GM12872 (cell line): ENCODE measurements around the gene QSOX1.

Source experiments
- TF ChIP-seq, protein P1 (sequence below): IDR thresholded peaks from 3 replicates; pipeline ENCODE4 v1.5.1; 2011; ENCODE audit warnings: low read depth, mild to moderate bottlenecking, low read length, moderate library complexity; ENCODE audit not compliant: insufficient read depth

QSOX1 gene, protein sequence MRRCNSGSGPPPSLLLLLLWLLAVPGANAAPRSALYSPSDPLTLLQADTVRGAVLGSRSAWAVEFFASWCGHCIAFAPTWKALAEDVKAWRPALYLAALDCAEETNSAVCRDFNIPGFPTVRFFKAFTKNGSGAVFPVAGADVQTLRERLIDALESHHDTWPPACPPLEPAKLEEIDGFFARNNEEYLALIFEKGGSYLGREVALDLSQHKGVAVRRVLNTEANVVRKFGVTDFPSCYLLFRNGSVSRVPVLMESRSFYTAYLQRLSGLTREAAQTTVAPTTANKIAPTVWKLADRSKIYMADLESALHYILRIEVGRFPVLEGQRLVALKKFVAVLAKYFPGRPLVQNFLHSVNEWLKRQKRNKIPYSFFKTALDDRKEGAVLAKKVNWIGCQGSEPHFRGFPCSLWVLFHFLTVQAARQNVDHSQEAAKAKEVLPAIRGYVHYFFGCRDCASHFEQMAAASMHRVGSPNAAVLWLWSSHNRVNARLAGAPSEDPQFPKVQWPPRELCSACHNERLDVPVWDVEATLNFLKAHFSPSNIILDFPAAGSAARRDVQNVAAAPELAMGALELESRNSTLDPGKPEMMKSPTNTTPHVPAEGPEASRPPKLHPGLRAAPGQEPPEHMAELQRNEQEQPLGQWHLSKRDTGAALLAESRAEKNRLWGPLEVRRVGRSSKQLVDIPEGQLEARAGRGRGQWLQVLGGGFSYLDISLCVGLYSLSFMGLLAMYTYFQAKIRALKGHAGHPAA

DNA sequence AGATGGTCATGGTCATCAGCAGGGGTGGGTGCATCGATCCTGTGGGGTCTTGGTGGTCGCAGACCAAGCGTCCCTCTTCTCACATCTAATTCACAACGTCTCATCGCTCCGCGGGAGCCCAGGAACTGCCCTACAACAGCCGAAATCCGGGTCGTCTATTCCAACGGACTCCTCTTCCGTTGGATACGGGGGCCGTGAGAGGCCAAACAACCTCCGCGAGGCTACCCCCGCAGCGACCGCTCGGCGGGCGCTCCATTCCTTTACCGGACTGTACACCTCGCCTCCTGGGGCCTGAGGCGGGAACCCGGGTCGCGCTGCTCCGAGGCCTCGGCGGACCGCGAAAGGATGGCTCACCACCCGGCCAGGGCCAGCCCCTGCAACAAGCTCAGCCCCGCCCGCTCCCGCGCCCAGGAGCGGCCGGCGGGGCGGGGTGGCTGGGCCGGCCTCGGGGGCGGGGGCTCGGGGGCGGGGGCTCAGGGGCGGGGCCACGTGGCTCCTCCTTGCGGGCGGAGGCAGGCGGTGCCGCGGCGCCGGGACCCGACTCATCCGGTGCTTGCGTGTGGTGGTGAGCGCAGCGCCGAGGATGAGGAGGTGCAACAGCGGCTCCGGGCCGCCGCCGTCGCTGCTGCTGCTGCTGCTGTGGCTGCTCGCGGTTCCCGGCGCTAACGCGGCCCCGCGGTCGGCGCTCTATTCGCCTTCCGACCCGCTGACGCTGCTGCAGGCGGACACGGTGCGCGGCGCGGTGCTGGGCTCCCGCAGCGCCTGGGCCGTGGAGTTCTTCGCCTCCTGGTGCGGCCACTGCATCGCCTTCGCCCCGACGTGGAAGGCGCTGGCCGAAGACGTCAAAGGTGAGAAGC, at the start of gene QSOX1:
QSOX1 (plus strand) TSS at position 545 of the 857 bp plus-strand sequence; CDS start at position 584, 39 bp downstream.
- TF ChIP-seq, protein P1, sequence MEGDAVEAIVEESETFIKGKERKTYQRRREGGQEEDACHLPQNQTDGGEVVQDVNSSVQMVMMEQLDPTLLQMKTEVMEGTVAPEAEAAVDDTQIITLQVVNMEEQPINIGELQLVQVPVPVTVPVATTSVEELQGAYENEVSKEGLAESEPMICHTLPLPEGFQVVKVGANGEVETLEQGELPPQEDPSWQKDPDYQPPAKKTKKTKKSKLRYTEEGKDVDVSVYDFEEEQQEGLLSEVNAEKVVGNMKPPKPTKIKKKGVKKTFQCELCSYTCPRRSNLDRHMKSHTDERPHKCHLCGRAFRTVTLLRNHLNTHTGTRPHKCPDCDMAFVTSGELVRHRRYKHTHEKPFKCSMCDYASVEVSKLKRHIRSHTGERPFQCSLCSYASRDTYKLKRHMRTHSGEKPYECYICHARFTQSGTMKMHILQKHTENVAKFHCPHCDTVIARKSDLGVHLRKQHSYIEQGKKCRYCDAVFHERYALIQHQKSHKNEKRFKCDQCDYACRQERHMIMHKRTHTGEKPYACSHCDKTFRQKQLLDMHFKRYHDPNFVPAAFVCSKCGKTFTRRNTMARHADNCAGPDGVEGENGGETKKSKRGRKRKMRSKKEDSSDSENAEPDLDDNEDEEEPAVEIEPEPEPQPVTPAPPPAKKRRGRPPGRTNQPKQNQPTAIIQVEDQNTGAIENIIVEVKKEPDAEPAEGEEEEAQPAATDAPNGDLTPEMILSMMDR: no peak

DNA sequence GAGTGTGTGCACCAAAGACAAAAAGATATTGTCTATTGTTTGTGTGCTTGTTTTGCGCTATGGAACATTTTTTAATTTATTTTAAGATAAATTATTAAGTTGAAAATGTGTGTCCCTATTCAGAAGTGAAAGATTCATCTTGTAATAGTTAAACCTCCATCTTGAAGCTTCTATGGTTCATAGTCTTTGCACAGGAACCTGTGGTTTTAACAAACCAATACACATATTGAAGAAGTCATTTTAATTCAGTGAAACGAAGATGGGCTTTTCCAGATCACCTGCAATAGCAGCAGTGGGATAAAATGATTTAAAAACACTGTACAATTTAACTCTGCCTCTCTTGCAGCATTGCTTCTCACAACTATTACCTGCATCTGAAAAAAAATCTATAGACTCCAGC, 42.6 kb upstream of the QSOX1 start:
- TF ChIP-seq, protein P1: no peak

DNA sequence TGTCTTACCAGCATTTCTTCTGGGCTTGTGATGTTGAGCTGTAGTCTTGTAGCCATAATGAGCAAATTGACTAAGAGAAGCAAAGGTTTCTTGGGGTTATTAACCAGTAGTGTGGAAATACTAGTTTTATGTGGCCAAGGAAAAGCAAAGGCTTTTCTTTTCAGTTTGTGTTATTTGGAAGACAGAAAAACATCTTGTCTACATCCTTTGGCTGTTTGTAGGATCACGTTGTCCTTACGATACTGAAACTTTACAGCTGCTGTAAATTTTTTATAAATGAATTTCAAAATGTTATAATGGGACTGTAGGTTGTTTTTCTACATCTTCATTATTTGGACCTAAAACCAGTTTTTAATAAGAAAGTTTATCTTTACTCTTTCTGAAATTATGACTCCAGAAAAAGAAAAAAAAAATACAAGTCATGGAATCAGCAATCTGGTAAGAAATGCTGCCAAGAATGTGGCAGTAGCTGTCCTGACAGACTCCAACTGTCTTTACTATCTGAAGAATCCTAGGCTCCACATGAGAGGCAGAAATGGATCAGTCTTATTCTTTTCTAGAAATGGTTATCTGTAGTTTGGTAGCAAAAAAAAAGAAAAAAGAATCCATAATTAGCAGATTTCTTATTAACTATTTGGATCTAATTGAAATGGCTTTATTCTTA, 41.6 kb upstream of the QSOX1 start:
- TF ChIP-seq, protein P1: no peak

DNA sequence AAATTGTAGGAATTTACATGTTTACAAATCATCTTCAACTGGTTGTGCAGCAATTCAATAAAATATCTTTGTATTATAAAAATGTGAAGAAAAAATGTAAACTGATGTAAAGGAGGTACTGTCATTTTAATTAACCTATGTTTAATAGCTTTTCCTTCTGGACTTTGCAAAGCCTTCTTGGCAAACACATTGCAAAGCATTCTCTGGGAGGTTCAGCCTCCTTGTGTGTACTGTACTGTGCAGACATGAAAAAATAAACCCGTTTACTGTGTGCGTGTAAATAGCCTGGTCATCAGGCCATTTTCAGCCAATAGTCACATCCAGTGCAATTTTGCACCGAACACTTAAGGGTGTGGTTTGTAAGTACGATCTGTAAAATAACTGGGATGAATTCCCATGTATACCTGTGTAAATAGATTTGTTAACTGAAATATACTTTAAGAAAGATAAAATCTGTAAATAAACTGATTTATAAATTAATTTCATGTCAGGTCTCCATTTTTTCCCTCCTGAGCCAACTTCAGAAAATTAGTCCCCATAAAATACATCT, 40.2 kb upstream of the QSOX1 start:
- TF ChIP-seq, protein P1: no peak

DNA sequence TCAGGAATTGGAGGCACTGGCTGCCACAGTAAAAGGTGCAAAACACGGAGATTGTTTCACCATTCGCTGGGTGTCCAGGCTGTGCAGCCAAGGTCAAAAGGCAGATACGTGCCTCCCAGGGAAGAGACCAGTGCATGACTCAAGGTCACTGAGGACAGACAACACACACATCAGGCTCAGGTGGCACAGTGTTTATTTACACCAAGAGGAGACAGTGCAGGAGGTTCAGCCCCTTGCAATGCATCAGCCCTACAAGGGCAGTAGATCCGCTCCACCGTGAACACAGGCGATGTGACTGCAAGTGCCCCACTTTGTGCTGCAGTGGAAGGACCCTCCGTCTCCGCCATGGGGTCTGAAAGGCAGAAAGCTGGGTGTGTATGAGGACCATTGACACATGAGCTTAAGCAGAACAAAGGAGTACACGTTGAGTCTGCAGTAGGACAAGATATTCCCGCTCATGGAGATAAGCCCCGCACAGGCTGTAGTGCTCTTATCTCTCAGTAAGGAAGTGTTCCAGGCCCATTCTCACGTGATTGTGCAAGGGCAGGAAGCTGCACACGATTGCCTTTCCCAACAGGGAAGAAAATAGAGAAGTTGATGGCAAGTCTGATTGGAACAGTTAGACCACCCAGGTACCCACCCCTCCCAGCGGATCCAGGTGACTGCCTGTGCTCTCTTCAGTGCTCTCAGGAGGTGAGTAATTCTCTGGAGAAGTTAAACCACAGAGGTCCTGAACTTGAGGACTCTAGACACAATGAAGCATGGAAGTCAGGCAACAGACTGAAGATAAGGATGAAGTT, 37.5 kb upstream of the QSOX1 start:
- TF ChIP-seq, protein P1: no peak

DNA sequence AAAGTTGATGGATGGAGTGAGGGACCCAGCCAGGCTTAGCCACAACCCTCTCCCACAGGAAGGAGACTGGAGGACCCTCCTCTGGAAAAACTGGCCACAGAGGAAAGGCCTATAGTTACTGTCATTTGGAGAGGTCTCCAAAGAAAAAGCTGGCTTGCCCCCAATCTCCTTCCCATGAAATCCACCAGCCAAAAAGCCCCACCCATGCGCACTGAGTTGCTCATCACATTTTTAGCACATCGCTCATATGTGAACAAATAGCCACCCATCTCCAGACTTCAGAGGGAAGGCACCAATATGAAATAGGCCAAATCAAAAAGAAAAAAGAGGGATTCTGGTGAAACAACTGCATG, 36.9 kb upstream of the QSOX1 start:
- TF ChIP-seq, protein P1: no peak
